KOPT-K1 (cell line): ENCODE results near the gene ERCC6L2.

Source experiments
- H3K27ac ChIP-seq: fragments of 200-600 bp; sonication (generic); 2 replicates; pipeline ENCODE4 v1.5.1; 2016; ENCODE audit warnings: antibody characterized with exemption, mild to moderate bottlenecking, low read depth, low read length; ENCODE audit not compliant: poor library complexity, severe bottlenecking
- H3K36me3 ChIP-seq: fragments of 200-600 bp; sonication (generic); 2 replicates; pipeline ENCODE4 v1.5.1; 2017; ENCODE audit warnings: antibody characterized with exemption, mild to moderate bottlenecking, low read length, moderate library complexity; ENCODE audit not compliant: insufficient read depth
- H3K9me3 ChIP-seq: fragments of 200-600 bp; sonication (generic); 2 replicates; pipeline ENCODE4 v1.5.1; 2017; ENCODE audit warnings: antibody characterized with exemption, low read length, mild to moderate bottlenecking; ENCODE audit not compliant: insufficient read depth, poor library complexity, severe bottlenecking

The ERCC6L2 gene

DNA sequence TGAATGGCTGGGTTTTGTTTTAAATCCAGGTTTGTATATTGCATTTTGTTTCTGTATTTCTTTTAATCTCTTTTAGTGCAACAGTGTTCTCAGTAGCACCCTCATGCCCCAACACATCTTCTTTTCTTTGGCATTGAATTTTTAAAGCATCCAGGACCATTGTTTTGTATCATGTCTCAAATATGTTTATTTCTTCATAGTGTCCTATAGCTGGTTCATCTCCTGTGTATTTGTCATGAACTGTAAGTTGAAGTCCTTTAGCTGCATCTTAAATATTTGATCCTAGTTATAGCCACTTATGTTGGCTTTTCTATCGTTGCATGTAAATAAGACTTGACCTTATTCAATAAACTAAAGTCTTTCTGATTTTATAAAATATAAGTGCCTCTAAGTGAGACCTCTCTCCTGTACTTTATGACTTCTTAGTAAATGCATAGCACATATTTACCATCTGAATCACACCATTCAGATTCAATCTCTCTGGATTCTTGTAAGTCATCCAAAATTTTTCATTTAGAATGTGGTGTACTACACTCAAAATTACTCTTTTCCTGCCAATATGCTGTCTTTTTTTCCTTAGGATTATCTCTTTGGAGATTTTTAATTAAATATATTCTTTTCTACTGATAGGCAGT is 21.0 kb upstream of the ERCC6L2 start:
- H3K27ac ChIP-seq, result no peak overlapping the region

DNA sequence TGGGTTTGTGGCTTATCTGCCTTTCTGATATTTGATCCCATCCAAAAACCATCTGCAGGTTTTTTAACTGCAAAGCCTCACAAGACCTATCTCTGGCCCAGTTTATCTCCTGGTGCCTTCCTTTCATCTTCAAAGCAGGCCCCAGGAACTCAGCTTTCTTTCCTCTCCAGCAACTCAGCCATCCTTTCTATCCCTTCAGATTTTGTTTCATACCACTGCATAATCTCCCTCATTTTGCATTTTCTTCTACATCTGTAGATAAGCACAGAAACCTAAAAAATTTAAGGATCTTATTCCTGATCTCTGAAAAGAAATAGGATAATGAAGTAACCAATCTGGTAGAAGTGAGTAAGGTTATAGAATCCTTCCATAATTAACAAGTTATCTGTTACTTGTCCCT is 19.5 kb upstream of the ERCC6L2 start:
- H3K9me3 ChIP-seq, result no peaks in the 10 kb centered on the region

More for the DNA sequence above, 21.0 kb upstream of the ERCC6L2 start:
- Histone ChIP-seq H3K36me3 (no peaks in the 10 kb centered on the region), H3K9me3 (no peaks in the 10 kb centered on the region)

DNA sequence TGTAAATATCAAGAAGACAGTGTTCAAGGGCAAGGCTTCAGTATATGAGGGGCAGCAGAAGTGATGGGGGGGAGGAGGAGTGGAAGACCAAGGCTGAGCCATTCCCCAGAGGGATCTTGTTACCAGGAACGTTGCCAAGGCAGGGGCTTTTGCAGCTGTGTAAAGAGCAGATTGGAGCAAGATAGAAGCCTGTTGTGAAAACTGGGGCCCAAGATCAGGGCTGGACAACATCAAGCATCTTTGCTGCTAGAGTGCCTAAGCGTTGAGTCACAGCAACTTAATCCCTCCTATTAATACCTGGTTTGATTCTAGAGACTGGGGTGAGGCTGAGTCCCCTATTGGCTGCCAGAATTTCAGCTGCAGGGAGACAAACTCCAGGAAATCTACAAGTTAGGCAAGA is 18.4 kb upstream of the ERCC6L2 start:
- Histone ChIP-seq H3K9me3 (peaks cover 4% of the 10 kb centered on the region), H3K36me3 (no peaks in the 10 kb centered on the region), H3K27ac (no peak overlapping the region)

More for the DNA sequence above, 19.5 kb upstream of the ERCC6L2 start:
- no peak overlapping the region for H3K27ac ChIP-seq
- no peaks in the 10 kb centered on the region for H3K36me3 ChIP-seq

DNA sequence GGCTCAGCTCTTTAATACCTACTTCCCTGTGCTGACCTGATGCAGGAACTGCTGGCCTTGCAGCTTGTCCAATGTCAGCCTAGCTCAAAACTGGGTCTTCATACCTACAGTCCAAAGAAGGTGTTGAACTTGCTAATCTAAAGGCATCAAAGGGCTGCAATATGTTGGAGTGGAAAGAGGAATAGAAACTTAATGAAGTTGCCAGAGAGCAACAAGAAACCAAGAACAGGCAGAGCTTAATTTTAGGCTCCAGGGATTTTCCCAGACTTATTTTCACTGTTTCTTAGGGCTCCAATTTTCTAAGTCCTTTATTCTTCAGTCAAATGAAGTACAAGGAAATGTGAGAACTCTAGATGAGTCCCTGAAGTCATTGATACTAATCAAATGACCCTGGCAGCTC is 17.6 kb upstream of the ERCC6L2 start:
- no peak overlapping the region for H3K27ac ChIP-seq
- H3K36me3 ChIP-seq, result no peaks in the 10 kb centered on the region
- peaks cover 12% of the 10 kb centered on the region for H3K9me3 ChIP-seq

DNA sequence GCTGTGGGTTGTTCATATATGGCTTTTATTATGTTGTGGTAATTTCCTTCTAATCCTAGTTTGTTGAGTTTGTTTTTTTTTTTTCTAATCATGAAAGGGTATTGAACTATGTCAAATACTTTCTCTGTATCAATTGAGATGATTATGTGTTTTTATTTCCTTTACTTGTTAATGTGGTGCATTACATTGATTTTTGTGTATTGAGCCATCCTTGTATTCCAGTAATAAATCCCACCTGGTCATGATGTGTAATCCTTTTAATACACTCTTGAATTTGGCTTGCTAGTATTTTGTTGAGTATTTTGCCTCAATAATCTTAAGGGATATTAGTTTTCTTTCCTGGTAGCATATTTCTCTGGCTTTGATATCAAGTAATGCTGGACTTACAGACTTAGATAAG is 13.1 kb upstream of the ERCC6L2 start:
- Histone ChIP-seq H3K9me3 (peaks cover 19% of the 10 kb centered on the region), H3K36me3 (no peaks in the 10 kb centered on the region), H3K27ac (no peak overlapping the region)

DNA sequence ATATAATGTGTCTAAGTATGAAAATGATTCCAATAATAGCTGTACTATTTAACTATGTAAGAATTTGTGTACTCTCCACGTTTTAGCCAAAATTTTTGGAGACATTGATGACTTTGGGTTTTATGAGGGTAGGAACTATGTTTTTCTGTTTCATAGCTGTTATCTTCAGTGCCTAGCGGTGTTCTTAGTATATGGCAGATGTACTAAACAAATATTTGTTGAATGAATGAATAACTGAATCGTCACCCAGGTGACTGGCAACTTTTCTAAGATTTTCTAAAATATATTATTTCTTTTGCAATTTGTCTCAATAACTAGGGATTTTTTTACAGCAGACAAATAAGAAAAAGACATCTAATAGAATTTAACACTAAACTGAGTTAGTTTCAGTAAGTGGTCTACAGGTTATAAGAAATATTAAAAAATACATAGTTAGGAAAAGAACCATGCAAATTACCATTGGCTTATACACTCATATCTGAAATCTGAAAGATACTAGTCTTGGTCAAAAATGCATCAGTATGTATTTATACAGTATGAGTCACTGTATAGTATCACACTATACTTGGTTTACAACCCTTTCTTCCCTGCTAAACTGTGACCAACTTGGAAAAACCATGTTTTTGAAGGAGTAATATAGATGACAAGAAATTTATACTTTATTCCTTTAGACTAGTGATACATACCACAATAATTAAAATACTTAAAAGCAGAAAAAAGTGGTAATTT is 10.5 kb upstream of the ERCC6L2 start:
- Histone ChIP-seq H3K9me3 (peaks cover 19% of the 10 kb centered on the region), H3K36me3 (no peaks in the 10 kb centered on the region), H3K27ac (no peak overlapping the region)

DNA sequence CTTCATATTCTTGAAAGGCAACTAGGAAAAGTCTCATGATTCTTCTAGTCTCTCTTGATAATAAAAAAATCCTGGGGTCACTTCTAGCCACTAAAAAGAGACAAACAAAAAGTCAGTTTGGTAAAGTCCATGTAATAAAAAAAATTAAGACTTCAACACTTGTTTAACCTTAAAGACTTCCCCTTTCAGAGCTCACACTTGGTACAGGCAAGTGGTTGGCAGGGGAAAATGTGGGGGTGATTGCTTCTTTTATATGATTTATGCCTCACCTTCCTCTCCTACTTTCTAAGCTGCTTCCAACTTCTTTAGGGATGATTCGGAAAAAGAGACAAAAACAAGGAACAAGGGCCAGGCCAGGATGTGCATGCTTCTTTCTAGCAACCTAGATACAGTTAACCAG is 5.1 kb upstream of the ERCC6L2 start:
- Histone ChIP-seq H3K36me3 (no peaks in the 10 kb centered on the region), H3K27ac (no peak overlapping the region), H3K9me3 (no peaks in the 10 kb centered on the region)

DNA sequence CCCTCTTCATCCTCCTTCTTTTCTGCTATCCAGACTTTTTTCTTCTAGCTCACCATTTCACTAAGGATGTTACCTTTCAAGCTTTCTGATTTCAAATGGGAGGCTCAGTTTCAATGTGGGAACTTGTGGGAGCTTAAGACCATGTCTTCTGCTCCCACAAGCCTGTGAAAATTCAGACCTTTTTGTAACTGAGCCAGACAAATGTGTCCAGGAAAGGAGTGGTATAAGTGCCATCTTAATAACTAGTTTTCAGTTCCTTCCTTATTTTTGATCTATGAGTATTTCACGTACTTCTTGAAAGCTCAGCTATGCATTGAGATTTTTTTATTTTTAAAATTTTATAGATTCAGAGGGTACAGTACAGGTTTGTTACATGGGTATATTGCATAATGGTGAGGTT is 4.6 kb upstream of the ERCC6L2 start:
- Histone ChIP-seq H3K9me3 (no peaks in the 10 kb centered on the region), H3K36me3 (no peaks in the 10 kb centered on the region), H3K27ac (no peak overlapping the region)

DNA sequence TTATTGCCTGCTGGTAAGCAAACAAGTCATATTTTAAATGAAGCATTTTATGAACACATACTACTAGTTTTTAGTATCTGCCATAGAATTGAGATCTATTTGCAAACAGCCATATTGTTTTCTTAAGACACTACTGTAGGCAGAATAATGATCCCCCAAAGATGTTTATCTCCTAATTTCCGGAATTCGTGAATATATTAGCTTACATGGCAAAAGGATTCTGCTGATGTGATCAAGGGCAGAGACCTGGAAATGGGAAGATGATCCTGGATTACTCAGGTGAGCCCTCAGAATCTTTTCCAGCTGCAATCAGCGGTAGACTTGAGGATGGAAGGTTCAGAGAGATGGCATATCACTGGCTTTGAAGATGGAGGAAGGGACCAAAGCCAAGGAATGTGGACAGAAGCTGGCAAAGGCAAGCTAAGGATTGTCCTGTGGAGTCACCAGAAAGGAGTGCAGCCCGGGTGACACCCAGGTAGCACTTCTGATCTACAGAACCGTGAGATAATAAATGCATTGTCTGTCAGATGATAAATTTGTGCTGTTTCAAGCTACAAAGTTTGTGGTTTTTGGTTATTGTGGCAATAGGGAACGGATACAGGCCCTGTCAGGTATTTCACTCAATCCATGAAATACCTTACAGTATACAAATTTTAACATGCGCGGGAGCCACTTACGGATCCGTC is 1.0 kb upstream of the ERCC6L2 start:
- Histone ChIP-seq H3K27ac (no peak overlapping the region), H3K36me3 (no peaks in the 10 kb centered on the region), H3K9me3 (no peaks in the 10 kb centered on the region)

DNA sequence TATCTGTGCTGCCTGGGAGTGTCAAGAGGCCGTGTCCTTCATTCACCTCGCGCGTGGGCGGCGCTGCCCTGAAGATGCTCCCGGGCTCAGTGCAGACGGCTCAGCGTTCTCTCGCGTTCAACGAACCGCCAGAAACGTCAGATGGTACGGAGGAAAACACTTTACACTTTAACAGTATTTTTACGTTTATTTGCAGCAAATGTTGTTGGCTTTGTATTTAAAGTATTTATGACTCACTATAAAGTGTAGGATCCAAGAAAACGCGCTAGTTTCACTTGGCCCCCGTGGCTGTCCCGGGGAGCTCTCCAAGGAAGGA is 544 bp upstream of the ERCC6L2 start:
- Histone ChIP-seq H3K36me3 (no peaks in the 10 kb centered on the region), H3K27ac (no peak overlapping the region), H3K9me3 (no peaks in the 10 kb centered on the region)

DNA sequence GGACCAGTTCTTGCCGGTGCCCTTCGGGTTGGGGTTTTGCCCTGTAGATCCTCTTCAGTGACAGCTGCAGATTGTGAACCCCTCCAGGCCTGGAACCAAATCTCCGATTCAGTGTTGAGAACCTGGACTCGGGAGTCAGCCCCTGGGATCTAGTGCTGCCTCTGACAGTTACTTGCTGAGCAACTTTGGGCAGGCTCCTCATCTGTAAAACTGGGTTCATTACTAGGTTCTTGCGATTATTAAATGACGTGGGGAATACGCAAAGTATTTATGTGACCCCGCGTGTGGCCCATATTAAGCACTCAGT is 600 bp downstream of the ERCC6L2 start:
- Histone ChIP-seq H3K27ac (no peak overlapping the region), H3K36me3 (peaks cover 3% of the 10 kb centered on the region; the same call in 1 of the 2 replicates), H3K9me3 (no peaks in the 10 kb centered on the region)

DNA sequence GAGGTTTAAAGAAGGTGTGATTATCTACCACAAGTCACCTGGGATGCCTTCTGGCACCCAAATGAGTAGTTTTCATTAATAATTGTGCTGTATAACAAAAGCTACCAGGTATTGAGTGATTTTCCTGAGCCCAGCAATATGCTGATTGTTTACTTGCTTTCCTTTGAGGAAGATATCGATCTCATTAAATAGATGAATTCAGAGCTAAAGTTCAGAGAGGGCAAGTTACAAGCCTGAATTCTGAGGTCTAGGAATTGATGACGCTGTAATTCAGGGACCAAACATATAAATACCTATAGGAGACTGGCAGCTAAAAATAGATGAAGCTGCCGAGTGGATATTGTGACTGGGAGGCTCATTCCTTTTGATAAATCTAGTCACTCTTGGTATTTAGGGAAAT is 1.1 kb downstream of the ERCC6L2 start:
- no peak overlapping the region for H3K27ac ChIP-seq
- peaks cover 8% of the 10 kb centered on the region; the same call in 1 of the 2 replicates for H3K36me3 ChIP-seq
- H3K9me3 ChIP-seq, result no peaks in the 10 kb centered on the region

DNA sequence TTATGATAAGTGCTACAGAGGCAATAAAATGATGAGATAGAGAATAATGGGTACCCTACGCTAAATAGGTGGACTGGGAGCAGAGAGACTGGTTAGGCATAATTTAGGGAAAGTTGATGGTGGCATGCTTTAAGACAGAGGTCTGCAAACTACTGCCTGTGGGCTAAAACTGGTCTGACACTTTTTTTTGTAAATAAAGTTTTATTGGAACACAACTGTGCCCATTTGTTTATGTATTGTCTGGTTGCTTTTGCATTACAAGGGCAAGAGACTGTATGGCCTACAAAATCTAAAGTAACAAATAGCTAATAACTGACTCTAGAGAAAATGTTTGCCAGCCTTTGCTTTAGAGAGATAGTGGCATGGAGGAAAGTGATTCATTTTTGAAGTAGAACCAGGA is 2.5 kb downstream of the ERCC6L2 start:
- Histone ChIP-seq H3K9me3 (no peaks in the 10 kb centered on the region), H3K36me3 (peaks cover 22% of the 10 kb centered on the region), H3K27ac (no peak overlapping the region)

DNA sequence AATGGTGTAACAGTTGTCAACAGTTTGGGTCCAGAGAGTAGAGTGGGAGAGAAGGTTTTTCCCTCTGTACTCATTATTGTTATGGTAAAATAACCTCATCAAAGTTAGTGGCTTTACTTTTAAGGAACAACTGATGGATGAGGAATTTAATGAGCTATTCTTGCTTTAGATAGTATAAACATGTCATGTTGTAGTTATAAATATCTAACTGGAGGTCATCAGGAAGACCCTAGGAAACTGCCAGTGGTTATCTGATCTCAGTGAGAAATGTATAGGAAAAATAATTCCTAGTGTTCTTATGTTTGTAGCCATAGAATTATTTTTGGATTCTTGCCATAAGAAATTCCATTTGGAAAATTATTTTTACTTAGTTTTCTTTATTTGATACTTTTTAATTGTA is 4.1 kb downstream of the ERCC6L2 start:
- Histone ChIP-seq H3K27ac (no peak overlapping the region), H3K9me3 (no peaks in the 10 kb centered on the region), H3K36me3 (peaks cover 38% of the 10 kb centered on the region)

DNA sequence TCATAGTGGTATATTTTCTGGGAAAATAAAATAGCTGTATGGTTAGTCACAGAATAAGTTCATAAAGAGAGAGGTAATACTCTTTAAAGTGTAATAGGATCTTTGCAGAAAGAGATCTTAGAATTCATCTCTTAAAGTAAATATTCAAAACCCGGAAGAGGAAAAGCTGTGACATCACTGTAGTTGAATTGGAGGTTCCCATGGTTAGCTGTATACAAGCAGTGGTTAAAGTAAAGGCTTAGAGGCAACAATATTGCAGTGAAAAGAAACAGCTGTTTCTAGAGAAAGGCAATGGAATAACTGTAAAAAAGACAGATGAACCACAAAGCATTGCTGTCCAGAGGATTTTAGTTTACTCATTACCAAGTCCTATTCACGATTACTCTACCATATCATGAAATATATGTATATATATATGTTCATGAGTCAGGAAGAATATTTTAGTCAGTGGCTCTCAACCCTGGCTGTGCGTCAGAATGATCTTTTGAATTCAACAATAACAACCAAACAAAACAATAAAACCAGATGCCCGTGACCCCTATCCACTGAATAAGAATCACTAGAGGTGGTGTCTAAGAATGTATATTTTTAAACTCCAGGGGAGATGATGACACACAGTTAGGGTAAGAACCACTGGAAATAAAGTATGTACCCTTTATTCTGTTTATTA is 4.7 kb downstream of the ERCC6L2 start:
- H3K9me3 ChIP-seq, result no peaks in the 10 kb centered on the region
- peaks cover 43% of the 10 kb centered on the region for H3K36me3 ChIP-seq
- no peak overlapping the region for H3K27ac ChIP-seq
